Thoracic aorta endothelial cell (primary cell): ENCODE measurements around the gene XXYLT1. TPM values are rescaled to one million over a fixed set of nuclear protein-coding genes. Genes with fewer than 3 reads are reported as not detected.

Experiments used
- small RNA-seq: library from RNA; depleted of rRNA; stranded (forward); fragments of <200 nt; gene quantifications from one replicate; pipeline ENCODE3, GENCODE V24; 2012
- total RNA-seq: library from RNA; depleted of rRNA; stranded (reverse); fragments of >200 nt; gene quantifications from 2 replicates; pipeline ENCODE4 v1.2.3, GENCODE V29; 2012

Gene XXYLT1
- total RNA-seq: 49.6 and 55.3 TPM in 2 replicates

GRCh38 chr3:195270817-195271409 is at the start of gene XXYLT1:
Gene XXYLT1, minus strand, starts transcription at chr3:195271159. Its CDS starts 101 bp downstream, at chr3:195271058.

Small RNAs within 50 kb of the gene (small RNA-seq; reads per million reads assigned to genes)
- gene MIR3137 (not detected), gene RN7SL36P (not detected), gene RNU6-25P (not detected)

Other genes with a start within 250 kb of the XXYLT1 start
- gene ACAP2, start 171.9 kb upstream of the XXYLT1 start, total RNA-seq: 87.0 and 92.3 TPM in 2 replicates